Caco-2 (cell line): ENCODE results near the gene TMEM131L. TPM values are rescaled to one million over a fixed set of nuclear protein-coding genes. Genes with fewer than 3 reads are reported as not detected.

Experiments used
- BruUV-seq: library from RNA; stranded (reverse); fragments of 400-500 nt; replicated peaks from 2 replicates; lab custom pipeline; 2021; lab: Mats Ljungman, UMichigan
- CTCF ChIA-PET: fragments of 300-600 bp; sonication (Branson Sonifier 250); formaldehyde crosslinking; loops from one replicate; lab custom pipeline; 2022; ENCODE audit warnings: antibody characterized with exemption; lab: Charles Lee
- POLR2A ChIA-PET: fragments of 300-600 bp; sonication (Branson Sonifier 250); formaldehyde crosslinking; loops from one replicate; lab custom pipeline; 2022; ENCODE audit warnings: antibody characterized with exemption; lab: Charles Lee
- DNase-seq, 2 experiments: peaks; one replicate each; pipeline versions ENCODE4 v3.0.0 to v3.0.0-alpha.2; 2020 to 2022
- H3K27me3 ChIP-seq: replicated peaks from 2 replicates; pipeline ENCODE4 v1.6.0; 2011; ENCODE audit warnings: low read length; ENCODE audit not compliant: control insufficient read depth, insufficient read depth
- H3K36me3 ChIP-seq: 2 replicates; pipeline ENCODE4 v1.5.1; 2011; ENCODE audit warnings: low read length; ENCODE audit not compliant: control insufficient read depth, insufficient read depth
- H3K4me1 ChIP-seq: fragments of 250-450 bp; sonication (Bioruptor Pico); 2 replicates; pipeline ENCODE4 v1.5.1; 2020; ENCODE audit warnings: mild to moderate bottlenecking
- H3K4me3 ChIP-seq: 2 replicates; pipeline ENCODE4 v1.5.1; 2011; ENCODE audit warnings: low read depth, mild to moderate bottlenecking, control low read depth, low read length
- H3K9me3 ChIP-seq: fragments of 250-450 bp; sonication (Bioruptor Pico); 2 replicates; pipeline ENCODE4 v1.5.1; 2020; ENCODE audit warnings: mild to moderate bottlenecking, moderate library complexity
- H3K27ac Mint-ChIP-seq: one replicate; pipeline ENCODE4 v1.8.0; 2022; ENCODE audit warnings: mixed read lengths; ENCODE audit not compliant: unreplicated experiment
- H3K27me3 Mint-ChIP-seq: one replicate; pipeline ENCODE4 v1.8.0; 2022; ENCODE audit warnings: mixed read lengths; ENCODE audit not compliant: insufficient read depth, unreplicated experiment
- H3K36me3 Mint-ChIP-seq: one replicate; pipeline ENCODE4 v1.8.0; 2022; ENCODE audit warnings: mild to moderate bottlenecking, mixed read lengths; ENCODE audit not compliant: insufficient read depth, unreplicated experiment
- H3K4me1 Mint-ChIP-seq: one replicate; pipeline ENCODE4 v1.8.0; 2022; ENCODE audit warnings: low read depth, mixed read lengths; ENCODE audit not compliant: unreplicated experiment
- H3K4me3 Mint-ChIP-seq: one replicate; pipeline ENCODE4 v1.8.0; 2022; ENCODE audit warnings: mild to moderate bottlenecking, moderate library complexity, mixed read lengths; ENCODE audit not compliant: unreplicated experiment
- H3K9me3 Mint-ChIP-seq: one replicate; pipeline ENCODE4 v1.8.0; 2022; ENCODE audit warnings: mixed read lengths; ENCODE audit not compliant: unreplicated experiment
- CTCF ChIP-seq, 2 experiments: fragments of 200-600 bp in 1 of 2; IDR thresholded peaks; 1 replicate in 1 of 2; 2 replicates in 1 of 2; pipeline versions ENCODE4 v1.5.1 to v1.8.0; 2011 to 2022; ENCODE audit warnings: antibody characterized with exemption in 1 of 2, control low read depth in 1 of 2, inconsistent platforms in 1 of 2, low read depth in 1 of 2, low read length in 1 of 2, mild to moderate bottlenecking in 1 of 2, moderate library complexity in 1 of 2; ENCODE audit not compliant: insufficient read depth in 1 of 2, severe bottlenecking in 1 of 2, unreplicated experiment in 1 of 2
- intact Hi-C: fragments of 100-400 bp; cut with micrococcal nuclease; formaldehyde crosslinking; loops from one replicate; pipeline ENCODE4 v1.10.0; 2022; ENCODE audit not compliant: unreplicated experiment
- total RNA-seq: library from RNA; stranded (reverse); gene quantifications from 2 replicates; pipeline ENCODE4 v1.2.3, GENCODE V29; 2022

Gene TMEM131L
- total RNA-seq, 1 experiment from 2014 or later: 20.8 TPM

GRCh38 chr4:153509724-153510123 lies 43.6 kb downstream of the TMEM131L start:
- Mint-ChIP-seq H3K36me3 (peaks cover 5% of the 10 kb centered on the region), H3K27me3 (no peaks in the 10 kb centered on the region), H3K4me1 (peaks cover 37% of the 10 kb centered on the region), H3K27ac (peak overlapping the region; percentile 56), H3K4me3 (peak overlapping the region; percentile 40), H3K9me3 (no peaks in the 10 kb centered on the region)
- Histone ChIP-seq H3K4me3 (no peak overlapping the region), H3K36me3 (no peaks in the 10 kb centered on the region), H3K27me3 (no peaks in the 10 kb centered on the region), H3K9me3 (no peaks in the 10 kb centered on the region), H3K4me1 (peaks cover 84% of the 10 kb centered on the region)
- intact Hi-C loops: loop anchor here (1.0 kb wide), 1 partner anchor 9 kb away; no protein-coding TSS in a partner anchor
- TF ChIP-seq CTCF (IDR thresholded peaks at IDR 0.05; ENCODE audit: insufficient read depth in 1 of 2, low read depth in 1 of 2, low read length in 1 of 2, severe bottlenecking in 1 of 2, unreplicated experiment in 1 of 2): no peak
- ChIA-PET CTCF (no interaction called here), POLR2A (no interaction called here)
- no TSS peak for BruUV-seq
- DNase-seq: peak in 1 of 2 experiments; percentile 52

- Histone ChIP-seq H3K36me3 (no peaks in the 10 kb centered on the region), H3K4me1 (peaks cover 82% of the 10 kb centered on the region), H3K4me3 (no peak overlapping the region), H3K27me3 (no peaks in the 10 kb centered on the region), H3K9me3 (no peaks in the 10 kb centered on the region)
- Mint-ChIP-seq H3K27me3 (no peaks in the 10 kb centered on the region), H3K9me3 (no peaks in the 10 kb centered on the region), H3K36me3 (peaks cover 5% of the 10 kb centered on the region), H3K27ac (peak overlapping the region; percentile 56), H3K4me1 (peaks cover 37% of the 10 kb centered on the region), H3K4me3 (no peak overlapping the region)
- TF ChIP-seq CTCF (IDR thresholded peaks at IDR 0.05; ENCODE audit: insufficient read depth in 1 of 2, low read depth in 1 of 2, low read length in 1 of 2, severe bottlenecking in 1 of 2, unreplicated experiment in 1 of 2): no peak
- ChIA-PET CTCF (no interaction called here), POLR2A (no interaction called here)
- no TSS peak for BruUV-seq
- intact Hi-C loops: loop anchor here (1.0 kb wide), 1 partner anchor 8 kb away; no protein-coding TSS in a partner anchor
- DNase-seq: no peak
Measured at GRCh38 chr4:153510252-153511001, 44.3 kb downstream of the TMEM131L start.

GRCh38 chr4:153511104-153511503 lies 44.9 kb downstream of the TMEM131L start:
- ChIA-PET POLR2A (no interaction called here), CTCF (no interaction called here)
- Histone ChIP-seq H3K9me3 (no peaks in the 10 kb centered on the region), H3K4me3 (no peak overlapping the region), H3K36me3 (no peaks in the 10 kb centered on the region), H3K4me1 (peaks cover 75% of the 10 kb centered on the region), H3K27me3 (no peaks in the 10 kb centered on the region)
- Mint-ChIP-seq H3K4me3 (no peak overlapping the region), H3K9me3 (no peaks in the 10 kb centered on the region), H3K27me3 (no peaks in the 10 kb centered on the region), H3K27ac (peak overlapping the region; percentile 56), H3K36me3 (peaks cover 5% of the 10 kb centered on the region), H3K4me1 (peaks cover 37% of the 10 kb centered on the region)
- no peak for TF ChIP-seq CTCF (IDR thresholded peaks at IDR 0.05; ENCODE audit: insufficient read depth in 1 of 2, low read depth in 1 of 2, low read length in 1 of 2, severe bottlenecking in 1 of 2, unreplicated experiment in 1 of 2)
- no TSS peak for BruUV-seq
- no peak for DNase-seq
- intact Hi-C loops: no loop called here
